NCI-H460 (cell line): Measurements from ENCODE around the gene GNB1L. TPM values are rescaled to one million over a fixed set of nuclear protein-coding genes. Genes with fewer than 3 reads are reported as not detected.

Experiments used
- DNase-seq: peaks from one replicate; pipeline ENCODE4 v3.0.0-alpha.2; 2016; ENCODE audit warnings: low read depth; ENCODE audit errors: extremely low read depth
- polyA plus RNA-seq: library from polyadenylated mRNA; depleted of rRNA; stranded (reverse); fragments of >200 nt; gene quantifications from 2 replicates; pipeline ENCODE4 v1.2.3, GENCODE V29; 2014; cell fraction: nucleus; rRNA removed
- total RNA-seq: library from RNA; depleted of rRNA; stranded (reverse); fragments of >200 nt; shearing (Covaris generic); gene quantifications from 2 replicates; pipeline ENCODE4 v1.2.3, GENCODE V29; 2014; rRNA removed

Gene GNB1L
- total RNA-seq: 9.6 and 11.7 TPM in 2 replicates
- 32.1 and 37.2 TPM in 2 replicates for polyA plus RNA-seq

- peak; percentile 91 for DNase-seq
These were observed at the start of gene GNB1L, which contains the start of gene RTL10 for GRCh38 chr22:19854778-19855503. GNB1L (minus strand) TSS chr22:19854874; CDS start chr22:19821355, 33,519 bp downstream. RTL10 (minus strand) TSS chr22:19854874; CDS start chr22:19852261, 2,613 bp downstream.

- DNase-seq: no peak
These were observed 49.6 kb upstream of the GNB1L start for GRCh38 chr22:19904174-19904856.

GRCh38 chr22:19903513-19903912 is 48.8 kb upstream of the GNB1L start:
- no peak for DNase-seq

DNA sequence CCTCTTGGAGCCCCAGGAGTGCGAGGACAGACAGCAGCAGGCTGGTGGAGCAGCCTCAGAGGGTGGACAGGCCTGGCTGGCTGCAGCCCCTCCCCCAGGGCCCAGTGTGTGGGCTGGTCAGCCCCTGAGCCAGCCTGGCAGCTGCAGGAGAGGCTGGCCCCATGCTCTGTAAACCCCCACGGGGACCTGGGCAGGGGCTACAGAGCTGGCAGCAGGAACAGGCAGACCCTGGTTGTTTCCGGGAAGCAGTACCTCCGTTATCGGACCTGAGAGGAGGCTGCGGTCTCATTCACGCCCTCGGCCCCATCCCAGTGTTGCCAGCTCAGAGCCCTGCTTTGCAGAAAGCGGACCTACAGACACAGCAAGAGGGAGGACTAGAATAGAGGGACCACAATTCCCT is 48.4 kb upstream of the GNB1L start:
- no peak for DNase-seq

DNA sequence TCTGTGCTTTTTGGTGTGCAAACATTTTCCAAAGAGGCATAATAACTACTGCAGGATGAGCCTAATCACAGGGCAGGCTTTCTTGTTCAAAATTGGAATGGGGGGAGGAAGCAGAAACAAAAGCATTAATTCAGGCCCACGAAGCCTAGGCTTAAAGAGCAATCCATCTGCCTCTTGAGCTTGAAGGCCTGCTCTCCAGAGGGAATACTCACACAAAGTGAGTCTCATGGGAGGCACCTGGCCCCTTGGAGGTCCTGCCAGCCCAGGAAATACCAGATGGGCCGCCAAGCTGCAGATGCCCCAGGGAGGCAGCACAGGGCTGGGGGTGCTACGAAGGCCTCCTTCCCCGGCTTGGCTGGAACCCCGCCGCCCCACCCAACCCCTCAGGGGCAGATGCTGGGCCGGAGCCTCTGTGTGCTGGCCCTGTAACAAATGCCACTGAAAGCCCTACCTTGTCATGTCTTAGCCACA is 47.6 kb upstream of the GNB1L start:
- DNase-seq: no peak

DNA sequence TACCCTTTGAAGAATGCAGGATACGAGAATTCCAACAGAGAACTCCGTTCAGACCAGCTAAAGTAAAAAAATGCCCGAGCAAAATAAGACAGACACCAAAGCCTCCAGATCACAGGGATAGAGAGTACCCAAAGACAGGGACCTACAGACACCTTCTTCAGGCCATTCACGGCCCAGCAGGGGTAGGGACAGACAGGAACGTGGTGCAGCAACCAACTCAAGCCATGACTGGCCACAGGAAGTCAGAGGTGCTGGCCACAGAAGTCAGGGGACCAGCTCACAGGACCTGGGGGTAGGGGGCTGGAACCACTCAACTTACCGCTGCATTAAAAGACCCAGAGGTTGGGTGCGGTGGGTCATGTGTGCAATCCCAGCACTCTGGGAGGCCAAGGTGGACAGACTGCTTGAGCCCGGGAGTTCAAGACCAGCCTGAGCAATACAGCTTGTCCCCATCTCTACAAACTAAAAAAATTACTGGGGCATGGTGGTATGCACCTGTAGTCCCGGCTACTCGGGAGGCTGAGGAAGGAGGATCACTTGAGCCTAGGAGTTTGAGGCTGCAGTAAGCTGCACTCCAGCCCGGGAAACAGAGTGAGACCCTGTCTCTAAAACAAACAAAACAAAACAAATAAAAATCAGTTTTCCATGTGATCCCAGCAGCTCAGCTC is 47.0 kb upstream of the GNB1L start:
- no peak for DNase-seq

GRCh38 chr22:19900707-19901436 is 46.2 kb upstream of the GNB1L start:
- no peak for DNase-seq

- no peak for DNase-seq
These were observed 44.3 kb upstream of the GNB1L start for GRCh38 chr22:19898831-19899567.

DNA sequence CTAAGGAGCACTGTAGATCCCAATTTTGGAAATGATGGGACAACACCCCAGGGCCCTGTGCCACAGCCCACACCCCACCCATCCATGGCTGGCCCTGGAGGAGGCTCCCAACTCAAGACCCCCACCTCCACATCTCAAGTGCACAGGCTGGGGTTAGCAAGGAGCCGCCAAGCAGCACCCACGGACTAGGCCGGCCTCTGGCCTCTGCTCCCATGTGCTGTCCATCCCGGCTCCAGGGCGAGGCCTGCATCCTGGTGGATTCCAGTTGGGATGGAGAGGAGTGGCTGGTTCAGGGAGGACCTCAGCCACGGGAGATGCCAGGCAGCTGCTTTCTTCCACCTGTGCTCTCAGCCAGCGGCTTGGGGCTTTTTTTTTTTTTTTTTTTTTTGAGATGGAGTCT is 43.5 kb upstream of the GNB1L start:
- no peak for DNase-seq

DNA sequence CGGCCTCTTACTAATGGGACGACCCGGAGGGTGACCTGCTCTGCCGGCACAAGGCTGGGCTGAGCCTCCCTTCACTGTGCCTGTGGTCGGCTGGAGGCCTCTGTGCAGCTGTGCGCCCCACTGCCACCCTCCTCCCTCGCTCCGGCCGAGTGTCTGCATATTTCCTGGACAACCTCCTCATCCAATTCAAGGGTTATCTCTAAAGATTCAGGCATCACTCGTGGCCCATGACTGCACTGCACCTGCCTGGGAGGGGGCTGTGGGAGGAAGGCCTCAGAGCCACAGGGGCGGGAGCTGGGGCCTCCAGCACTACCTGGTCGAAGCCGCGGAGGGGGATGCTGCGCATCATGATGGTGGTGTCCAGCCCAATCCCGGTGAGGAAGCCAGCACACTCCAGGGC is 43.1 kb upstream of the GNB1L start:
- no peak for DNase-seq

DNA sequence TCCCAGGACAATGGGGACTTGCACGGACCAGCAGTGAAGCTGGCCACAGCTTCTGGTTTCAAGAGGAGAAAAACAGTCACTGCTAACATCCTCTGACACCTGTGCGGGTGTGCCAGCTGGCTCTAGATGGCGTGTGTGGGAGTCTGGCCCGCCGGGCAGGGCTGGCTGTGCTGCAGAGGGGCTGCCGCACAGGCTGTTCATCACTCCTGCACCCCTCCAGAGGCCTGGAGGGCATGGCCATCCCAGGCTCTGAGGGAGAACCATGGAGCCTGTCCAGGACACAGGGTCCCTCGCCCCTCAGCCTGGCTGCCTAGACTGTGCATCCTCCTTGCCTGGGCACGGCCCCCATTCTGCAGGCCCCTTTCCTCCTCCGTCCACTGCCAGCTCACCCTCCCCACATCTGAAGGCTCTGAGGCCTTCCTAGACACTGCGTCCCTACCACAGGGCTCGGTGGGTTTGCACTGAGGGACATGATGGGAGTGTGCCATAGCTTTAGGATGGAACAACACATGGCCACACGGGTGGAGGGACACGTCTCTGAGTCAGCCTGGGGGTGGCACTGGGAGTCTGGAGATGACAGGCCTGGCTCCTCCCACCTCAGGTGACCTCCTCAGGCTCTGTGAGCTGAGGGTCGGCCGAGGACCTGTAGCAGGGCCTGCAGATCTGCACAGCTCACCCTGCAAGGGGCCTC is 42.1 kb upstream of the GNB1L start:
- DNase-seq: no peak

- DNase-seq: no peak
These were observed 40.6 kb upstream of the GNB1L start for GRCh38 chr22:19895160-19895849.

- DNase-seq: no peak
These were observed 38.7 kb upstream of the GNB1L start for GRCh38 chr22:19893363-19893762.

DNA sequence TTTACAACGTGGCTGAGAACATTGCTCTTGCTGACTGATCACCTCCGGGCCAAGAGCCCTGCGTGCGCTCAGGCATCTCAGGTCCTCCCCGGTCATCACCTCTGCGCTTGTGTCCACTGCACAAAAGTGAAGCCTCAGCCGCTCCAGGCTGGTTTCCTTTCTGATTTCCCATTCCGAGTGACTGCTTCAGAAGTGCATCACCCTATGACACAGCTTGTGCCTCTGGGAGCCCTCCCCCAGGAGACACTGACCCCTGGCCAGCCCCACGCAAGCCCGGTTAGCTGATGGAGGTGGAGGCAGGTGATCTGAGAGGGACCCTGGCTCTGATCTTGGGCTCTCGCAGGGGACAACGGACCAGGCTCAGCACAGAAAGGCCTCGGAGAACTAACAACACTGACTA is 38.3 kb upstream of the GNB1L start:
- DNase-seq: no peak

GRCh38 chr22:19892257-19892879 is 37.7 kb upstream of the GNB1L start:
- DNase-seq: no peak

DNA sequence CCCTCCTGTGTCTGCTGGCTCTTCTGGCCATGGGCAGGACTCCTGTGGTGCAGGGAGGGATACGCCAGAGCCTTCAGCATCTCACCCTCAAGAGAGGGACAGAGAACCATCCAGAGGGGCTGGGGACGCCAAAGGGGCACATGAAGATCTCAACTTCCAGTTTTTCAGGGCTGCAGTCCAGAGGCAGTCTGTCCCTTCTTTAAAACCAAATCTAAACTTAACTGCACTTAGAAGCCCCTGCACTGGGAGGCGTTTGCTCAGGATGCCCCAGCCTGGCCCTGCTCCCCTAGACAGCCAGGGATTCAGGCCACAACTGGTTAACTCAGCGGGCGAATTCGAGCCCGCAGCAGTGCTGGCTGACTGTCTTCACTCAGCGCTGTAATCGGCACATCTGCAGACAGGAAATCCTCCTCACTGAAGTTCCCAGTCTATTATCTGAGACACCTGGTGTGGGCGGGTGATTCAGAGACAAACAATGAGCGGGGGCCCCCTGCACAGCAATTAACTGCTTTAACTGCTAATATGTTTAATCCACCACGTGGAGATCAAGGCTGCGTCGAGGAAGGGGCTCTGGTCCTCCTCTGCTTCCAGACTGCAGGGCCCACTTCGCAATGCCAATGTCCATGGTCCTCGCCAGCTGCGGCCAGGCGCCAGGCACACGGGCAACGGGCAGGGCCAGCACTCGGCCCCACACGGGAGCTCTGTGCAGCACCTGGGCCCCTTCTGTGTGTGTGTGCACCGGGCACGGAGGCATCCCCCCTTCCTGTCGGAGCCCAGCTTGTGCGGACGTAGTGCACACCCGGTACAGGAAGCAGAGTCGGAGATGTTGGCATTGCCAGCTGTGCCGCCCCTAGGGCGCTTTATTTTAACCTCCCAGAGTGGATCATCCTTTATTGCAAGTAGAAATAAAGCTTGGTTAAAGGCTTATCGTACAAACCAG is 36.9 kb upstream of the GNB1L start:
- DNase-seq: no peak
